Heart right ventricle (tissue), 16 donors: ENCODE data around the gene PNMA8C. TPM values are rescaled to one million over a fixed set of nuclear protein-coding genes. Genes with fewer than 3 reads are reported as not detected.

Source experiments
- ATAC-seq, 8 donors: fragments of 200-7000 bp; cut with Tn5 transposase; one replicate each; pipeline ENCODE4 v1.9.1; 2020; ENCODE audit warnings: mild to moderate bottlenecking in 8 of 8, moderate library complexity in 8 of 8, moderate number of reproducible peaks in 1 of 8
- DNase-seq, 2 donors: peaks; one replicate each; pipeline ENCODE4 v3.0.0-alpha.2; 2020
- H3K27ac ChIP-seq, 10 donors: fragments of 200-600 bp; sonication (generic) in 2 of 10; one replicate each; pipeline versions ENCODE4 v1.5.0 to v1.8.0; 2020 to 2022; ENCODE audit warnings: mild to moderate bottlenecking in 3 of 10
- H3K27me3 ChIP-seq, 7 donors: fragments of 200-600 bp; one replicate each; pipeline ENCODE4 v1.8.0; 2021 to 2022; ENCODE audit warnings: mild to moderate bottlenecking in 2 of 7
- H3K36me3 ChIP-seq, 9 donors: fragments of 200-600 bp; sonication (generic) in 1 of 9; one replicate each; pipeline versions ENCODE4 v1.5.0 to v1.8.0; 2020 to 2022; ENCODE audit warnings: mild to moderate bottlenecking in 2 of 9
- H3K4me1 ChIP-seq, 9 donors: fragments of 200-600 bp; sonication (generic) in 1 of 9; one replicate each; pipeline versions ENCODE4 v1.5.0 to v1.8.0; 2020 to 2022; ENCODE audit warnings: mild to moderate bottlenecking in 4 of 9
- H3K4me3 ChIP-seq, 10 donors: fragments of 200-600 bp; sonication (generic) in 2 of 10; one replicate each; pipeline versions ENCODE4 v1.5.0 to v1.8.0; 2020 to 2022; ENCODE audit warnings: mild to moderate bottlenecking in 7 of 10, moderate library complexity in 2 of 10
- H3K9me3 ChIP-seq, 11 donors: fragments of 200-600 bp in 10 of 11; sonication (generic) in 2 of 11; one replicate each; pipeline versions ENCODE4 v1.5.0 to v1.8.0; 2013 to 2022; ENCODE audit warnings: mild to moderate bottlenecking in 2 of 11, control low read depth in 1 of 11, moderate library complexity in 1 of 11
- WGBS, 2 donors: extraction: QIAGEN DNeasy Blood & Tissue Kit; methylation state at CpG; one replicate each; pipeline ENCODE4 v1.1.7; 2013; ENCODE audit warnings: inconsistent platforms in 1 of 2; 5-methylcytosine and 5-hydroxymethylcytosine counted together
- intact Hi-C, 10 donors: fragments of 100-400 bp; cut with DNase I; formaldehyde crosslinking; loops; one replicate each; pipeline versions ENCODE4 v1.11.1 to v1.14.2; 2022
- polyA plus RNA-seq, 2 donors: library from polyadenylated mRNA; stranded (reverse); fragments of 200-250 nt; gene quantifications; one replicate each; pipeline ENCODE4 v1.2.3, GENCODE V29; 2013
- total RNA-seq, 10 donors: library from RNA; stranded (reverse); fragmentation: NEBNext Ultra II Directional in 3 of 10; extraction: Animal tissue kit (Norgen Biotek cat#: 25700) in 3 of 10; gene quantifications; one replicate each; pipeline versions ENCODE4 v1.2.1 to v1.2.4, GENCODE V29; 2021 to 2023
- TF ChIP-seq, protein P1 (sequence below), 9 donors: fragments of 200-600 bp; sonication (generic) in 2 of 9; IDR thresholded peaks; one replicate each; pipeline versions ENCODE4 v1.5.0 to v1.8.0; 2021 to 2022; ENCODE audit warnings: antibody characterized with exemption in 9 of 9, mild to moderate bottlenecking in 5 of 9, moderate library complexity in 1 of 9
- donor health status: Arrhythmogenic right ventricular cardiomyopathy.
- donor health status: ischemic (EF 13 %, LVEDD 7.1; RV severe dilation, severe dysfunction).
- donor health status: healthy with polysubstance abuse.
- donor health status: DM: no; HTN: yes; CAD: no.
- donor health status: DM: no; HTN: no; CAD: no.
- donor health status: ischemic (EF 25% LVEDD 6.9; RV normal size, moderate dysfunction).
- donor health status: ischemic (EF 25% LVEDD 5.7; RV mildly dilated, moderate dysfunction).
- donor health status: healthy.
- donor health status: DM: yes; HTN: yes; CAD: no.
- donor health status: Ischemic cardiomyopathy.
- donor health status: ischemic (EF 35%, LVEDD 5.7; RV mildly dilated, moderate dysfunction).
- donor health status: nonischemic (EF 11% LVEDD 7.7; RV severe dilation, severe dysfunction).
- donor health status: DM: yes; HTN: yes; CAD: no.
- donor health status: PGD.
- donor health status: ischemic (EF 29% LVEDD 5.4; RV normal size, mild dysfunction).
- donor health status: nonischemic (EF 23%, LVEDD 6.1; RV moderate dilation, normal function).

PNMA8C gene
- total and polyA plus RNA-seq, 12 donors = 0.01 to 0.13 (median 0.07) TPM; not detected in 5

DNA sequence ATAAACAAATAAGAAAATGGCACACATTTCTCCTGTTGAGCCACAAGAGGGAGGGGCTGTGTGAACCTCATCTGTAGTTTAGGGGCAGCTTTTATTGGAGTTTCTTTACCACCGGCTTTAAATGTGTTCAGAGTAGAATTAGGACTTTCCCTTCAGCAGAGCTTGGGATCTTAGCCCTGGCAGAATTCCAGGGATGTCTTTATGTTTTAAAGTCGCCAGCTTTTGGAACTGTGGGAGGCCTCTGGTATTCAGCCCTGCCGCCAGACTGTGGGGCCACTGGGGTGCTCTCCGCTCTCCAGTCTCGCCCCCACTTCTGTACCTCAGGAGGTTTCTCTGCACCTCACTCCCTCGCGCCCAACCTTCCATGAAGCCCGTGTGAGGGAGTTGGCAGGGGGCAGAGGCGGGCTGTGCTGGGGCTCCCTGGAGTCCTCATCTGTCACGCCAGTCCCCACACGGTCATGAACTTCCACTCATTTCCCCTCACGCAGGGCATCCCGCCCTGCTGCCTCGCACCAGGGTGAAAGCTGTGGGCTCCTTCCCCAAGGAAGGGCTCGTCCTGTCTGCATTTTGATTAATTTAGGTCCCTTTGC is 46.9 kb downstream of the PNMA8C start:
- Histone ChIP-seq H3K27me3 (no peaks in the 10 kb centered on the region), H3K9me3 (no peaks in the 10 kb centered on the region), H3K27ac (no peak overlapping the region), H3K36me3 (peaks cover 0 to 97% (median 36%) of the 10 kb centered on the region in 9 donors), H3K4me3 (no peak overlapping the region), H3K4me1 (peaks cover 5 to 62% (median 35%) of the 10 kb centered on the region in 9 donors)
- intact Hi-C loops = loop anchor here in 1 of 10 donors (5.0 kb wide), 1 partner anchor 100 kb away; no protein-coding TSS in a partner anchor
- DNase-seq (no peak), ATAC-seq (no peak)
- TF ChIP-seq, protein P1, sequence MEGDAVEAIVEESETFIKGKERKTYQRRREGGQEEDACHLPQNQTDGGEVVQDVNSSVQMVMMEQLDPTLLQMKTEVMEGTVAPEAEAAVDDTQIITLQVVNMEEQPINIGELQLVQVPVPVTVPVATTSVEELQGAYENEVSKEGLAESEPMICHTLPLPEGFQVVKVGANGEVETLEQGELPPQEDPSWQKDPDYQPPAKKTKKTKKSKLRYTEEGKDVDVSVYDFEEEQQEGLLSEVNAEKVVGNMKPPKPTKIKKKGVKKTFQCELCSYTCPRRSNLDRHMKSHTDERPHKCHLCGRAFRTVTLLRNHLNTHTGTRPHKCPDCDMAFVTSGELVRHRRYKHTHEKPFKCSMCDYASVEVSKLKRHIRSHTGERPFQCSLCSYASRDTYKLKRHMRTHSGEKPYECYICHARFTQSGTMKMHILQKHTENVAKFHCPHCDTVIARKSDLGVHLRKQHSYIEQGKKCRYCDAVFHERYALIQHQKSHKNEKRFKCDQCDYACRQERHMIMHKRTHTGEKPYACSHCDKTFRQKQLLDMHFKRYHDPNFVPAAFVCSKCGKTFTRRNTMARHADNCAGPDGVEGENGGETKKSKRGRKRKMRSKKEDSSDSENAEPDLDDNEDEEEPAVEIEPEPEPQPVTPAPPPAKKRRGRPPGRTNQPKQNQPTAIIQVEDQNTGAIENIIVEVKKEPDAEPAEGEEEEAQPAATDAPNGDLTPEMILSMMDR (IDR thresholded peaks at IDR 0.05) = no peak
- WGBS, 2 donors = 88 to 89% methylated on average over 15 of the region's 15 CpGs

DNA sequence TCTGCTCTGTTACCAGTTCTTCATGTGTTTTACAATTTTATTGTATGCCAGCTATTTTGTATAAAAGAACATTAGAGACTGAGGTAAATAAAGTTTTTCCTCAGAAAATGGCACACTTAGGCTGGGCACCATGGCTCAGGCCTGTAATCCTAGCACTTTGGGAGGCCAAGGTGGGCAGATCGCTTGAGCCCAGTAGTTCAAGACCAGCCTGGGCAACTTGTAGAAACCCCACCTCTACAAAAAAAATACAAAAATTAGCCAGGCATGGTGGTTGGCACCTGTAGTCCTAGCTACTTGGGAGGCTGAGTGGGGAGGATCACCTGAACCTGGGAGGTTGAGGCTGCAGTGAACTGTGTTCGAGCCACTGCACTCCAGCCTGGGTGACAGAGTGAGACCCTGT is 47.4 kb downstream of the PNMA8C start:
- Histone ChIP-seq H3K36me3 (peaks cover 0 to 97% (median 36%) of the 10 kb centered on the region in 9 donors), H3K27me3 (no peaks in the 10 kb centered on the region), H3K4me1 (peaks cover 5 to 62% (median 35%) of the 10 kb centered on the region in 9 donors), H3K4me3 (no peak overlapping the region), H3K27ac (no peak overlapping the region), H3K9me3 (no peaks in the 10 kb centered on the region)
- TF ChIP-seq, protein P1 (IDR thresholded peaks at IDR 0.05) = no peak
- DNase-seq = no peak
- intact Hi-C loops = loop anchor here in 1 of 10 donors (5.0 kb wide), 1 partner anchor 99 kb away; no protein-coding TSS in a partner anchor
- 99 to 100% methylated on average over 2 of the region's 2 CpGs for WGBS, 2 donors
- ATAC-seq = no peak

DNA sequence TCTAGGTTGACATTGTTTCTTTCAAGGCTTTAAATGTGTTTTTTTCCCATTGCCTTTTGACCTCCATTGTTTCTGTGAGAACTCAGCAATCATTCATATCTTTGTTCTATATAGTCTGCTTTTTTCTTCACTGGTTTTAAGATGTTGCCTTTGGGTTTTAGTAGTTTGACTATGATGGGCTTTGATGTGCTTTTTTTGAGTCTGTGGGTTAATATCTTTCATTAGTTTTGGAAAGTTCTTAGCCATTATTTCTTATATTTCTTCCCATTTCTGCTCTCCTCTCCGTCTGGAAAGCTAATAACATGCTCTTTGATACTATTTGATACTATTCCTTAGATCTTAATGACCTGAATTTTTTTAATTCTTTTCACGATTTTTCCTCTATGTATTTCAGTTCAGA is 48.0 kb downstream of the PNMA8C start:
- peak overlapping the region in 5 of 10 donors; percentile 71 to 82 (median 73) for H3K27ac ChIP-seq
- TF ChIP-seq, protein P1 (IDR thresholded peaks at IDR 0.05) = no peak

DNA sequence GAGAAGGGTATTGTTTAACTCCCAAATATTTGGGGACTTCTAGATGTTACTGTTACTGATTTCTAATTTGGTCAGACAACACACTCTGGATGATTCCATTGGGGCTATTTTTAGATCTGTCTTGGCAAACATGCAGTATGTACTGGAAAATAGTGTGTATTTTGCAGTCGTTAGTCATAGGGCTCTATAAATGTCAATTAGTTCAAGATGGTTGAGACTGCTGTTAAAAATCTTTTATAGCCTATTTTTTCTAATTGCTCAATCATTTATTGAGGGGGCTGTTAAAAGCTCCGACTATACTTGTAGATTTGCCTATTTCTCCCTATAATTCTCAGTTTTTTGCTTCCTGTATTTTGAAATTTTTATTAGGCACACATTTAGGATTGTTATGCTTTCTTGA is 50.5 kb downstream of the PNMA8C start:
- Histone ChIP-seq H3K36me3 (peaks cover 0 to 82% (median 30%) of the 10 kb centered on the region in 9 donors), H3K9me3 (no peaks in the 10 kb centered on the region), H3K4me3 (no peak overlapping the region), H3K27me3 (no peaks in the 10 kb centered on the region), H3K4me1 (peaks cover 8 to 61% (median 40%) of the 10 kb centered on the region in 9 donors), H3K27ac (peak overlapping the region; percentile 1 to 82 (median 72))
- 17 to 19% methylated on average over 2 of the region's 2 CpGs for WGBS, 2 donors
- intact Hi-C loops = loop anchor here in 1 of 10 donors (5.0 kb wide), 1 partner anchor 81 kb away; the partner anchor contains the start of gene HIF3A
- TF ChIP-seq, protein P1 (IDR thresholded peaks at IDR 0.05) = no peak
- ATAC-seq = peak in 6 of 8 donors; percentile 43 to 72 (median 55)
- no peak for DNase-seq

More for the DNA sequence above, 48.0 kb downstream of the PNMA8C start:
- DNase-seq (no peak), ATAC-seq (no peak)
- intact Hi-C loops = loop anchor here in 1 of 10 donors (5.0 kb wide), 1 partner anchor 98 kb away; no protein-coding TSS in a partner anchor
- Histone ChIP-seq H3K36me3 (peaks cover 0 to 98% (median 33%) of the 10 kb centered on the region in 9 donors), H3K4me1 (peaks cover 5 to 62% (median 35%) of the 10 kb centered on the region in 9 donors), H3K9me3 (no peaks in the 10 kb centered on the region), H3K27me3 (no peaks in the 10 kb centered on the region), H3K4me3 (no peak overlapping the region)
- whole genome bisulfite sequencing, 2 donors = 94 to 97% methylated on average over 2 of the region's 2 CpGs
